H1 (cell line): Measurements from ENCODE around the gene CACNA2D1. TPM values are rescaled to one million over a fixed set of nuclear protein-coding genes. Genes with fewer than 3 reads are reported as not detected.

Source experiments
- CTCF ChIA-PET: fragments of 300-600 bp; sonication (Branson Sonifier 250); formaldehyde crosslinking; loops from one replicate; lab custom pipeline; 2021; ENCODE audit not compliant: partially characterized antibody; lab: Charles Lee
- POLR2A ChIA-PET: fragments of 300-600 bp; sonication (Branson Sonifier 250); formaldehyde crosslinking; loops from one replicate; lab custom pipeline; 2021; ENCODE audit warnings: inconsistent platforms; ENCODE audit not compliant: partially characterized antibody; lab: Charles Lee
- DNase-seq, 2 experiments: peaks; one replicate each; pipeline versions ENCODE4 v3.0.0 to v3.0.0-alpha.2; 2010 to 2022; ENCODE audit warnings: low spot score in 2 of 2, low read depth in 1 of 2, mixed read lengths in 1 of 2
- FAIRE-seq: peaks from 2 replicates; lab custom pipeline; 2011; peaks lifted over from hg19 to GRCh38; lab: Jason Lieb, UNC
- H2AFZ ChIP-seq: 2 replicates; pipeline ENCODE4 v1.8.1; 2012; ENCODE audit warnings: low read length, inconsistent platforms
- H2AK5ac ChIP-seq: 2 replicates; pipeline ENCODE4 v1.6.1; 2013; ENCODE audit warnings: low read depth, low read length
- H2BK120ac ChIP-seq: replicated peaks from 2 replicates; pipeline ENCODE3; 2013; ENCODE audit warnings: low read depth, low read length, inconsistent platforms
- H2BK12ac ChIP-seq: 2 replicates; pipeline ENCODE4 v1.6.1; 2013; ENCODE audit warnings: low read depth, low read length
- H2BK15ac ChIP-seq: 2 replicates; pipeline ENCODE4 v1.6.1; 2013; ENCODE audit warnings: low read length
- H2BK20ac ChIP-seq: 2 replicates; pipeline ENCODE4 v1.6.1; 2013; ENCODE audit warnings: low read length
- H2BK5ac ChIP-seq: 2 replicates; pipeline ENCODE4 v1.6.1; 2013; ENCODE audit warnings: low read depth, low read length
- H3K14ac ChIP-seq: 2 replicates; pipeline ENCODE4 v1.6.1; 2013; ENCODE audit warnings: inconsistent platforms; ENCODE audit not compliant: insufficient read length
- H3K18ac ChIP-seq: 2 replicates; pipeline ENCODE4 v1.6.1; 2013; ENCODE audit warnings: low read length; ENCODE audit errors: extremely low read depth
- H3K23ac ChIP-seq: 2 replicates; pipeline ENCODE4 v1.6.1; 2013; ENCODE audit warnings: inconsistent platforms; ENCODE audit not compliant: insufficient read length
- H3K23me2 ChIP-seq: 2 replicates; pipeline ENCODE4 v1.6.1; 2013; ENCODE audit warnings: low read depth, low read length
- H3K27ac ChIP-seq: 2 replicates; pipeline ENCODE4 v1.6.1; 2011; ENCODE audit warnings: low read depth, low read length, inconsistent platforms
- H3K27me3 ChIP-seq, 4 experiments: replicated peaks in 1 of 4; 1 replicate in 1 of 4; 2 replicates in 3 of 4; pipeline versions ENCODE4 v1.6.1 to v1.8.1; 2011 to 2013; ENCODE audit warnings: low read length in 3 of 4, mild to moderate bottlenecking in 3 of 4, inconsistent platforms in 2 of 4, mixed read lengths in 2 of 4, moderate library complexity in 1 of 4; ENCODE audit not compliant: control insufficient read depth in 3 of 4, insufficient read depth in 3 of 4; ENCODE audit errors: extremely low read depth in 1 of 4
- H3K36me3 ChIP-seq, 4 experiments: 2 replicates each; pipeline versions ENCODE4 v1.6.1 to v1.8.1; 2011 to 2013; ENCODE audit warnings: mild to moderate bottlenecking in 4 of 4, low read length in 3 of 4, moderate library complexity in 2 of 4, control low read depth in 1 of 4, inconsistent platforms in 1 of 4; ENCODE audit not compliant: insufficient read depth in 4 of 4, control insufficient read depth in 2 of 4
- H3K4ac ChIP-seq: replicated peaks from 2 replicates; pipeline ENCODE3; 2013; ENCODE audit warnings: low read length, low read depth, mixed read lengths, inconsistent platforms; ENCODE audit not compliant: insufficient read length
- H3K4me1 ChIP-seq, 4 experiments: replicated peaks in 1 of 4; 1 replicate in 1 of 4; 2 replicates in 3 of 4; pipeline versions ENCODE4 v1.6.1 to v1.8.1; 2011 to 2013; ENCODE audit warnings: low read length in 3 of 4, inconsistent platforms in 2 of 4, mixed read lengths in 1 of 4; ENCODE audit not compliant: insufficient read depth in 4 of 4, control insufficient read depth in 3 of 4
- H3K4me2 ChIP-seq, 2 experiments: 2 replicates each; pipeline versions ENCODE4 v1.6.1 to v1.8.1; 2011 to 2013; ENCODE audit warnings: low read depth in 2 of 2, low read length in 2 of 2, control low read depth in 1 of 2, inconsistent platforms in 1 of 2, mild to moderate bottlenecking in 1 of 2; ENCODE audit not compliant: insufficient read depth in 1 of 2
- H3K4me3 ChIP-seq, 4 experiments: fragments of 200-600, 300-600 bp in 1 of 4; sonication (generic), shearing (Covaris generic), sonication (Bioruptor Twin) in 1 of 4; 2 replicates each; pipeline versions ENCODE4 v1.5.1 to v1.8.1; 2011 to 2016; ENCODE audit warnings: low read length in 4 of 4, low read depth in 3 of 4, control low read depth in 2 of 4, inconsistent platforms in 2 of 4, mild to moderate bottlenecking in 2 of 4, mixed read lengths in 1 of 4, moderate library complexity in 1 of 4; ENCODE audit not compliant: insufficient read depth in 2 of 4; ENCODE audit errors: extremely low read depth in 1 of 4
- H3K56ac ChIP-seq: replicated peaks from 2 replicates; pipeline ENCODE3; 2013; ENCODE audit warnings: low read depth, mild to moderate bottlenecking, mixed read lengths, low read length, inconsistent platforms; ENCODE audit not compliant: insufficient read length
- H3K79me1 ChIP-seq: 2 replicates; pipeline ENCODE4 v1.6.1; 2013; ENCODE audit warnings: low read depth, low read length, control low read depth
- H3K79me2 ChIP-seq, 2 experiments: 2 replicates each; pipeline versions ENCODE4 v1.6.1 to v1.8.1; 2012 to 2013; ENCODE audit warnings: low read length in 2 of 2, mild to moderate bottlenecking in 2 of 2, inconsistent platforms in 1 of 2; ENCODE audit not compliant: insufficient read depth in 2 of 2, control insufficient read depth in 1 of 2
- H3K9ac ChIP-seq, 4 experiments: replicated peaks in 1 of 4; 1 replicate in 1 of 4; 2 replicates in 3 of 4; pipeline versions ENCODE4 v1.6.1 to v1.8.1; 2011 to 2013; ENCODE audit warnings: low read depth in 3 of 4, low read length in 3 of 4, control low read depth in 2 of 4, mild to moderate bottlenecking in 2 of 4, moderate library complexity in 2 of 4, inconsistent platforms in 1 of 4; ENCODE audit errors: extremely low read depth in 1 of 4
- H3K9me3 ChIP-seq, 2 experiments: 2 replicates each; pipeline versions ENCODE4 v1.6.1 to v1.8.1; 2012 to 2013; ENCODE audit warnings: mild to moderate bottlenecking in 2 of 2, moderate library complexity in 2 of 2, control low read depth in 1 of 2, inconsistent platforms in 1 of 2, low read depth in 1 of 2, low read length in 1 of 2, mixed read lengths in 1 of 2; ENCODE audit not compliant: insufficient read depth in 2 of 2
- H4K20me1 ChIP-seq, 2 experiments: replicated peaks in 1 of 2; 2 replicates each; pipeline versions ENCODE3 to v1.8.1; 2011 to 2013; ENCODE audit warnings: inconsistent platforms in 2 of 2, low read length in 2 of 2, mild to moderate bottlenecking in 1 of 2; ENCODE audit not compliant: insufficient read depth in 2 of 2, control insufficient read depth in 1 of 2
- H4K5ac ChIP-seq: 2 replicates; pipeline ENCODE4 v1.6.1; 2013; ENCODE audit warnings: low read length, low read depth, mixed read lengths, inconsistent platforms; ENCODE audit not compliant: insufficient read length
- H4K8ac ChIP-seq: 2 replicates; pipeline ENCODE4 v1.8.0; 2013; ENCODE audit warnings: mild to moderate bottlenecking, moderate library complexity, low read length, inconsistent platforms; ENCODE audit not compliant: insufficient read depth; ENCODE audit errors: extremely low read depth
- H4K91ac ChIP-seq: replicated peaks from 2 replicates; pipeline ENCODE3; 2013; ENCODE audit warnings: low read length, mixed read lengths, inconsistent platforms; ENCODE audit not compliant: insufficient read length
- SIRT6 ChIP-seq: IDR thresholded peaks from one replicate; pipeline ENCODE4 v1.7.1; 2012; ENCODE audit warnings: low read length, inconsistent platforms
- WGBS, 2 experiments: shearing (Covaris generic) in 1 of 2; methylation state at CpG; one replicate each; pipeline versions ENCODE4 v1.1.6 to v1.1.7; 2013 to 2015; ENCODE audit warnings: low lambda C conversion rate in 2 of 2, mixed read lengths in 2 of 2, inconsistent platforms in 1 of 2, low coverage in 1 of 2, missing lambda C conversion rate in 1 of 2; ENCODE audit not compliant: insufficient replicate concordance in 2 of 2, insufficient coverage in 1 of 2, insufficient read length in 1 of 2; ENCODE audit errors: extremely low coverage in 1 of 2, missing lambda C conversion rate in 1 of 2; 5-methylcytosine and 5-hydroxymethylcytosine counted together
- polyA plus RNA-seq, 7 experiments: library from polyadenylated mRNA; depleted of rRNA in 3 of 7; stranded (reverse) in 5 of 7; unstranded in 2 of 7; fragments of >200 nt in 5 of 7; fragments of 200-250 nt in 2 of 7; gene quantifications; 1 replicate in 5 of 7; 2 replicates in 1 of 7; 4 replicates in 1 of 7; pipeline versions ENCODE4 v1.2.1 to v1.2.3, GENCODE V29; 2011 to 2013; ENCODE audit warnings: missing spikeins in 2 of 7, mixed read lengths in 2 of 7
- total RNA-seq: library from RNA; stranded (reverse); fragmentation: NEBNext Ultra II Directional; extraction: Animal tissue kit (Norgen Biotek cat#: 25700); gene quantifications from 2 replicates; pipeline ENCODE4 v1.2.1, GENCODE V29; 2021

Gene CACNA2D1
- total and polyA plus RNA-seq, 2 of the 8 experiments (the other 6 are each of a cell fraction or from before 2014, with no cell fraction given) = 4.3 to 27.3 TPM

GRCh38 chr7:82429408-82429807, 14.2 kb downstream of the CACNA2D1 start:
- peaks cover 0 to 2% of the 10 kb centered on the region in 2 experiments for H4K20me1 ChIP-seq
- no peak overlapping the region for H2AFZ ChIP-seq
- H2BK20ac ChIP-seq = no peak overlapping the region
- POLR2A ChIA-PET = no interaction called here
- WGBS, 2 experiments = 81% methylated on average over 5 of the region's 5 CpGs; no CpG with 5 or more reads in 1 of the 2 experiments
- no peak overlapping the region for H4K8ac ChIP-seq
- H2AK5ac ChIP-seq = no peak overlapping the region
- H3K27ac ChIP-seq = no peak overlapping the region
- CTCF ChIA-PET = no interaction called here
- H3K9ac ChIP-seq = no peak overlapping the region
- H3K36me3 ChIP-seq = no peaks in the 10 kb centered on the region
- H3K27me3 ChIP-seq = no peaks in the 10 kb centered on the region
- H2BK12ac ChIP-seq = no peak overlapping the region
- H3K56ac ChIP-seq = no peak overlapping the region
- H3K79me2 ChIP-seq = peaks cover 0 to 55% of the 10 kb centered on the region in 2 experiments; a peak in 3 of 4 replicates
- H4K5ac ChIP-seq = no peak overlapping the region
- no peak overlapping the region for H3K14ac ChIP-seq
- H2BK120ac ChIP-seq = no peak overlapping the region
- no peaks in the 10 kb centered on the region; the same call in 1 of the 2 replicates for H3K79me1 ChIP-seq
- no peak overlapping the region for H3K4ac ChIP-seq
- no peak for DNase-seq
- H3K4me1 ChIP-seq = no peaks in the 10 kb centered on the region; a peak in 1 of 7 replicates
- no peak for FAIRE-seq
- H3K9me3 ChIP-seq = no peaks in the 10 kb centered on the region
- H3K23ac ChIP-seq = no peak overlapping the region
- no peak overlapping the region for H2BK15ac ChIP-seq
- H4K91ac ChIP-seq = no peak overlapping the region
- H3K4me2 ChIP-seq = no peak overlapping the region
- no peak overlapping the region for H3K18ac ChIP-seq
- no peak overlapping the region for H2BK5ac ChIP-seq
- no peak overlapping the region for H3K4me3 ChIP-seq
- H3K23me2 ChIP-seq = no peaks in the 10 kb centered on the region
- no peak for TF ChIP-seq SIRT6
